Muscle of arm (tissue), 12 donors: ENCODE results near the gene THYN1. TPM values are rescaled to one million over a fixed set of nuclear protein-coding genes. Genes with fewer than 3 reads are reported as not detected.
"Not testable (repeated sequence)": the region's sequence is repeated elsewhere in the genome, so short reads cannot be mapped to it uniquely, and the experiment has no call there.

Experiments
- DNase-seq: peaks from one replicate; pipeline ENCODE4 v3.0.0-alpha.2; 2013
- polyA plus RNA-seq, 12 donors: library from polyadenylated mRNA; unstranded; fragments of 120-200 nt; gene quantifications; one replicate each; pipeline ENCODE4 v1.2.1, GENCODE V29; 2013; ENCODE audit not compliant: insufficient read length in 12 of 12

THYN1 gene
- polyA plus RNA-seq, 12 donors = 27.9 to 45.0 (median 34.3) TPM; not detected in 1

GRCh38 chr11:134276396-134277182, 23.4 kb upstream of the THYN1 start:
- no peak for DNase-seq

GRCh38 chr11:134275534-134276395, 22.6 kb upstream of the THYN1 start, which contains the start of gene GLB1L3:
Gene GLB1L3, plus strand, starts transcription at chr11:134276379. Its CDS starts 362 bp downstream, at chr11:134276741.
- no peak for DNase-seq

GRCh38 chr11:134275188-134275533, 22.0 kb upstream of the THYN1 start:
- no peak for DNase-seq

- DNase-seq = no peak
These were observed 20.2 kb upstream of the THYN1 start for GRCh38 chr11:134273317-134273712.

GRCh38 chr11:134272381-134273316, 19.5 kb upstream of the THYN1 start:
- no peak for DNase-seq

- DNase-seq = no peak
These were observed 18.8 kb upstream of the THYN1 start for GRCh38 chr11:134271978-134272377.

- DNase-seq = no peak
These were observed 17.1 kb upstream of the THYN1 start for GRCh38 chr11:134270250-134270714.

GRCh38 chr11:134267966-134268365, 14.8 kb upstream of the THYN1 start:
- no peak for DNase-seq

- DNase-seq = no peak
These were observed 14.3 kb upstream of the THYN1 start for GRCh38 chr11:134267461-134267860.

- no peak for DNase-seq
These were observed 13.7 kb upstream of the THYN1 start for GRCh38 chr11:134266841-134267251.

- DNase-seq = no peak
These were observed 13.3 kb upstream of the THYN1 start for GRCh38 chr11:134266440-134266839.

GRCh38 chr11:134264966-134265764, 12.0 kb upstream of the THYN1 start:
- no peak for DNase-seq

GRCh38 chr11:134261626-134262488, 8.7 kb upstream of the THYN1 start:
- no peak for DNase-seq

- DNase-seq = no peak
These were observed 7.8 kb upstream of the THYN1 start for GRCh38 chr11:134260983-134261382.

- no peak for DNase-seq
These were observed 7.4 kb upstream of the THYN1 start for GRCh38 chr11:134260503-134260902.

GRCh38 chr11:134258577-134258976, 5.4 kb upstream of the THYN1 start:
- DNase-seq = no peak

- DNase-seq = no peak
These were observed 3.9 kb upstream of the THYN1 start for GRCh38 chr11:134257101-134257500.

GRCh38 chr11:134255184-134255561, 2.0 kb upstream of the THYN1 start:
- DNase-seq = not testable (repeated sequence)

GRCh38 chr11:134254433-134255183, 1.5 kb upstream of the THYN1 start:
- no peak for DNase-seq
